Mucosa of stomach (tissue), 1 donor: ENCODE results near the gene ADAMTSL4.
"Not testable (repeated sequence)": the region's sequence is repeated elsewhere in the genome, so short reads cannot be mapped to it uniquely, and the experiment has no call there.

ENCODE experiments used
- H3K27me3 ChIP-seq: one replicate; pipeline ENCODE4 v1.7.0; 2013; ENCODE audit warnings: mild to moderate bottlenecking, low read length; ENCODE audit not compliant: control insufficient read depth, insufficient read depth
- H3K36me3 ChIP-seq: one replicate; pipeline ENCODE4 v1.7.0; 2013; ENCODE audit warnings: low read length; ENCODE audit not compliant: control insufficient read depth, insufficient read depth
- H3K4me1 ChIP-seq: one replicate; pipeline ENCODE4 v1.7.0; 2013; ENCODE audit warnings: mild to moderate bottlenecking, low read length; ENCODE audit not compliant: control insufficient read depth, insufficient read depth
- H3K4me3 ChIP-seq: one replicate; pipeline ENCODE4 v1.7.0; 2013; ENCODE audit warnings: low read length
- H3K9ac ChIP-seq: one replicate; pipeline ENCODE4 v1.7.0; 2013; ENCODE audit warnings: mild to moderate bottlenecking, low read length, moderate library complexity
- H3K9me3 ChIP-seq: one replicate; pipeline ENCODE4 v1.7.0; 2013; ENCODE audit warnings: mild to moderate bottlenecking, low read length, moderate library complexity; ENCODE audit not compliant: control insufficient read depth
- donor health status: Pancreatic carcinoma.

ADAMTSL4 gene

DNA sequence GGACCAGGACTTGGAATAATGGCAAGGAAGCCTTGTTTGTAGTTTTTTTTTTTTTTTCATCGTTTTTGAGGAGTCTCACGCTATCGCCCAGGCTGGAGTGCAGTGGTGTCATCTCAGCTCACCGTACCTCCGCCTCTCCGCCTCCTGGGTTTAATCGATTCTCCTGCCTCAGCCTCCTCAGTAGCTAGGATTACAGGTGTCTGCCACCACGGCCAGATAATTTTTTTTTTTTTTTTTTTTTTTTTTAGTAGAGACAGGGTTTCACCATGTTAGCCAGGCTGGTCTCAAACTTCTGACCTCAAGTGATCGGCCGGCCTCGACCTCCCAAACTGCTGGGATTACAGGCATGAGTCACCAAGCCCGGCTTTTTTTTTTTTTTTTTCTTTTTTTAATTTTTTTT, 53.2 kb downstream of the ADAMTSL4 start:
- H3K36me3 ChIP-seq = not testable (repeated sequence)

GRCh38 chr1:150603711-150604110, 54.5 kb downstream of the ADAMTSL4 start:
- no peaks in the 10 kb centered on the region for H3K9me3 ChIP-seq
- no peaks in the 10 kb centered on the region for H3K27me3 ChIP-seq
- no peak overlapping the region for H3K4me3 ChIP-seq
- H3K4me1 ChIP-seq = peaks cover 10% of the 10 kb centered on the region
- H3K9ac ChIP-seq = no peak overlapping the region
- no peaks in the 10 kb centered on the region for H3K36me3 ChIP-seq

More for the DNA sequence above, 53.2 kb downstream of the ADAMTSL4 start:
- H3K9me3 ChIP-seq, H3K4me3 ChIP-seq, H3K27me3 ChIP-seq, H3K9ac ChIP-seq, H3K4me1 ChIP-seq: not testable (repeated sequence)

DNA sequence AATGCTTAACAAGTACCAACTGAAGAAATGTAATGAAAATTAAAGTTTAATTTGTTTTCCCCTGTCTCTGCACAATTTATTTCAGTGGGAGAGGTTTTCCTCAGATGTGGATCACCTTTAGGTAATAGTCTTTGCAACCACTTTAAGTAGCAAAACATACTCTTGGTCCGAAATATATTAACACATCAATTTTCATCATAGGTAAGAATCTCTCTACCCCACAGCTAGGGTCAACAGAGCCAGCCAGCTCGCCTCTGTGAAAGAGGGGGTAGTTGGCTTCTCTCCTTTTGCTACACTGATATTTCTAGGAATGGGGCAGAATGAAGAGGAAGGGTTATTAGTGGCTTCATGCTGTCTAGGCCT, 55.0 kb downstream of the ADAMTSL4 start:
- no peak overlapping the region for H3K9ac ChIP-seq
- H3K36me3 ChIP-seq = no peaks in the 10 kb centered on the region
- peaks cover 10% of the 10 kb centered on the region for H3K4me1 ChIP-seq
- H3K27me3 ChIP-seq = no peaks in the 10 kb centered on the region
- H3K9me3 ChIP-seq = no peaks in the 10 kb centered on the region
- H3K4me3 ChIP-seq = no peak overlapping the region

- H3K9me3 ChIP-seq, H3K4me1 ChIP-seq, H3K9ac ChIP-seq, H3K4me3 ChIP-seq, H3K27me3 ChIP-seq, H3K36me3 ChIP-seq: not testable (repeated sequence)
These were observed 56.2 kb downstream of the ADAMTSL4 start for GRCh38 chr1:150605451-150605731.

GRCh38 chr1:150606463-150607142, 57.4 kb downstream of the ADAMTSL4 start:
- Histone ChIP-seq H3K4me3 (no peak overlapping the region), H3K9me3 (no peaks in the 10 kb centered on the region), H3K27me3 (no peaks in the 10 kb centered on the region), H3K9ac (no peak overlapping the region), H3K4me1 (peaks cover 19% of the 10 kb centered on the region), H3K36me3 (no peaks in the 10 kb centered on the region)

GRCh38 chr1:150609732-150610131, 60.5 kb downstream of the ADAMTSL4 start:
- Histone ChIP-seq H3K9me3 (no peaks in the 10 kb centered on the region), H3K4me1 (peaks cover 30% of the 10 kb centered on the region), H3K9ac (no peak overlapping the region), H3K27me3 (no peaks in the 10 kb centered on the region), H3K36me3 (no peaks in the 10 kb centered on the region), H3K4me3 (no peak overlapping the region)
